GM21717 (cell line): ENCODE measurements around the gene SETD2.
A peak's percentile ranks its signal among the peaks of the same experiment; 100 is the strongest.

ENCODE experiments used
- ATAC-seq: cut with Tn5 transposase; IDR thresholded peaks from one replicate; pipeline ENCODE4 v1.9.1; 2021; ENCODE audit warnings: mild to moderate bottlenecking, moderate library complexity; ENCODE audit not compliant: unreplicated experiment

SETD2 gene

GRCh38 chr3:47012342-47013230 is 151.3 kb downstream of the SETD2 start:
- no peak for ATAC-seq

- ATAC-seq = no peak
Measured at GRCh38 chr3:47011371-47011770, 152.5 kb downstream of the SETD2 start.

- no peak for ATAC-seq
Measured at GRCh38 chr3:47010910-47011309, 153.0 kb downstream of the SETD2 start.

GRCh38 chr3:47010111-47010712 is 153.7 kb downstream of the SETD2 start:
- ATAC-seq = no peak

GRCh38 chr3:47009225-47010110 is 154.4 kb downstream of the SETD2 start:
- peak; percentile 59 for ATAC-seq

- no peak for ATAC-seq
Measured at GRCh38 chr3:47008851-47009224, 155.1 kb downstream of the SETD2 start.

GRCh38 chr3:47008234-47008796 is 155.6 kb downstream of the SETD2 start:
- no peak for ATAC-seq

- ATAC-seq = no peak
Measured at GRCh38 chr3:47007482-47008233, 156.3 kb downstream of the SETD2 start.

GRCh38 chr3:47007001-47007400 is 156.9 kb downstream of the SETD2 start:
- no peak for ATAC-seq

GRCh38 chr3:47006145-47006651 is 157.7 kb downstream of the SETD2 start:
- ATAC-seq = no peak

- ATAC-seq = no peak
Measured at GRCh38 chr3:47005212-47006144, 158.4 kb downstream of the SETD2 start.

- no peak for ATAC-seq
Measured at GRCh38 chr3:47004369-47005211, 159.3 kb downstream of the SETD2 start.

GRCh38 chr3:47003461-47004368 is 160.2 kb downstream of the SETD2 start:
- ATAC-seq = no peak

GRCh38 chr3:47003056-47003410 is 160.9 kb downstream of the SETD2 start:
- no peak for ATAC-seq

- no peak for ATAC-seq
Measured at GRCh38 chr3:47002171-47003055, 161.5 kb downstream of the SETD2 start.

GRCh38 chr3:47001731-47002170 is 162.2 kb downstream of the SETD2 start:
- ATAC-seq = no peak
